ENCODE data around the gene AGPAT2.

DNA sequence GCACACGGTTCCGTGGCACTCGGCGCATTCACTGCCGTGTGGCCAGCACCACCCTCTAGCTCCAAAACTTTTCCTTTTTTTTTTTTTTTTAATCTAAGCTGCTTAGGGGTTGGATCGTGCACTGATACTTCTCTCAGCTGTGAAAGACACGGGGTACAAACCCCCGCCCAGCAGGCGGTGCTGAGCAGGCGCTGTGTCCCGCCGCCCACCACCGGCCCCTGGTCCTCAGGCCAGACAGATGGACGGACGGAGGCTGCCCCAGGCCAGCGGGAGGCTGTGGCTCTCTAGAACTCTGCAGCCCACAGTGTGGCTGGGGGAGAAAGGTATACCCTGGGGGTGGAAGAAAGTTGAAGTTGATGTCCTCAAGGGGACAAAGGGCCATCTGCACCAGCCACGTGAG is 6.2 kb downstream of the AGPAT2 start:
- TF ChIP-seq CTCF (IDR thresholded peaks at IDR 0.05; ENCODE audit: poor library complexity) (no peak), EZH2 (IDR thresholded peaks at IDR 0.05; ENCODE audit: borderline replicate concordance) (no peak)
